NCI-H2107 (cell line): ENCODE results near the gene ZGRF1.
"Not testable (repeated sequence)": the region's sequence is repeated elsewhere in the genome, so short reads cannot be mapped to it uniquely, and the experiment has no call there.

ENCODE experiments used
- DNase-seq: peaks from one replicate; lab custom pipeline; 2025; lab: John Stamatoyannopoulos, UW

The ZGRF1 gene

GRCh38 chr4:112644595-112645535, 8.2 kb upstream of the ZGRF1 start:
- not testable (repeated sequence) for DNase-seq

- DNase-seq: no peak
These were observed 5.8 kb upstream of the ZGRF1 start for GRCh38 chr4:112642526-112642925.

- DNase-seq: no peak
These were observed 800 bp upstream of the ZGRF1 start for GRCh38 chr4:112637552-112637866.

GRCh38 chr4:112633477-112634235, 3.1 kb downstream of the ZGRF1 start:
- DNase-seq: no peak

- no peak for DNase-seq
These were observed 10.5 kb downstream of the ZGRF1 start for GRCh38 chr4:112626228-112626627.

- no peak for DNase-seq
These were observed 19.7 kb downstream of the ZGRF1 start for GRCh38 chr4:112616984-112617383.

GRCh38 chr4:112612814-112613213, 23.9 kb downstream of the ZGRF1 start:
- not testable (repeated sequence) for DNase-seq

GRCh38 chr4:112604589-112604988, 32.1 kb downstream of the ZGRF1 start:
- no peak for DNase-seq

- no peak for DNase-seq
These were observed 41.7 kb downstream of the ZGRF1 start for GRCh38 chr4:112594993-112595392.

- no peak for DNase-seq
These were observed 43.1 kb downstream of the ZGRF1 start for GRCh38 chr4:112593438-112594133.

- DNase-seq: no peak
These were observed 44.0 kb downstream of the ZGRF1 start for GRCh38 chr4:112592717-112593116.

GRCh38 chr4:112591593-112591992, 45.1 kb downstream of the ZGRF1 start:
- DNase-seq: no peak

GRCh38 chr4:112589206-112589605, 47.5 kb downstream of the ZGRF1 start:
- no peak for DNase-seq

- DNase-seq: no peak
These were observed 50.6 kb downstream of the ZGRF1 start for GRCh38 chr4:112585977-112586736.

GRCh38 chr4:112567536-112567935, 69.2 kb downstream of the ZGRF1 start:
- no peak for DNase-seq

GRCh38 chr4:112564706-112565270, 71.9 kb downstream of the ZGRF1 start:
- no peak for DNase-seq

- no peak for DNase-seq
These were observed 73.1 kb downstream of the ZGRF1 start for GRCh38 chr4:112563431-112564200.

- DNase-seq: no peak
These were observed 74.3 kb downstream of the ZGRF1 start for GRCh38 chr4:112562254-112562879.

GRCh38 chr4:112560084-112560483, 76.6 kb downstream of the ZGRF1 start:
- no peak for DNase-seq

GRCh38 chr4:112559053-112559452, 77.7 kb downstream of the ZGRF1 start:
- DNase-seq: no peak
